Left renal pelvis (tissue), 4 donors: Measurements from ENCODE around the gene IQCN. TPM values are rescaled to one million over a fixed set of nuclear protein-coding genes. Genes with fewer than 3 reads are reported as not detected.

ENCODE experiments used
- DNase-seq, 4 donors: peaks; one replicate each; pipeline ENCODE4 v3.0.0-alpha.2; 2013; ENCODE audit warnings: low read depth in 4 of 4, low spot score in 3 of 4
- polyA plus RNA-seq, 4 donors: library from polyadenylated mRNA; unstranded; fragments of 120-200 nt; gene quantifications; one replicate each; pipeline ENCODE4 v1.2.1, GENCODE V29; 2013; ENCODE audit not compliant: insufficient read length in 4 of 4

IQCN gene
- polyA plus RNA-seq = 10 to 100 TPM in 1 of 4 donors, 1 to 10 TPM in 3; 5.0 to 13.4 (median 6.7) TPM

GRCh38 chr19:18274219-18274780 is at the start of gene IQCN:
TSS of gene IQCN (minus strand) at chr19:18274452. CDS start at chr19:18269478, 4,974 bp downstream.
- DNase-seq = no peak

GRCh38 chr19:18322759-18323460 is 48.7 kb upstream of the IQCN start, which contains the start of gene LSM4:
TSS of gene LSM4 (minus strand) at chr19:18323076. CDS start at chr19:18323020, 56 bp downstream.
- peak; percentile 89 to 94 (median 93) for DNase-seq

GRCh38 chr19:18322318-18322758 is 48.1 kb upstream of the IQCN start:
- DNase-seq = no peak

- no peak for DNase-seq
These were observed 47.5 kb upstream of the IQCN start for GRCh38 chr19:18321734-18322102.

- no peak for DNase-seq
These were observed 46.8 kb upstream of the IQCN start for GRCh38 chr19:18320865-18321733.

GRCh38 chr19:18319591-18320135 is 45.4 kb upstream of the IQCN start:
- no peak for DNase-seq

GRCh38 chr19:18317961-18318800 is 43.9 kb upstream of the IQCN start:
- DNase-seq = no peak

GRCh38 chr19:18313398-18313797 is 39.1 kb upstream of the IQCN start:
- DNase-seq = no peak

GRCh38 chr19:18312092-18312534 is 37.9 kb upstream of the IQCN start:
- DNase-seq = no peak

- no peak for DNase-seq
These were observed 37.3 kb upstream of the IQCN start for GRCh38 chr19:18311502-18312091.

- no peak for DNase-seq
These were observed 36.7 kb upstream of the IQCN start for GRCh38 chr19:18310966-18311365.

- DNase-seq = no peak
These were observed 36.1 kb upstream of the IQCN start for GRCh38 chr19:18310118-18310909.

GRCh38 chr19:18309525-18310064 is 35.3 kb upstream of the IQCN start:
- no peak for DNase-seq

GRCh38 chr19:18308948-18309325 is 34.7 kb upstream of the IQCN start:
- no peak for DNase-seq

- no peak for DNase-seq
These were observed 34.0 kb upstream of the IQCN start for GRCh38 chr19:18308051-18308947.

- no peak for DNase-seq
These were observed 33.0 kb upstream of the IQCN start for GRCh38 chr19:18307271-18307681.

GRCh38 chr19:18306888-18307260 is 32.6 kb upstream of the IQCN start:
- DNase-seq = no peak
